UCSD-AML1 (cell line): ENCODE measurements around the gene OR13C4.
"Not testable (repeated sequence)": the region's sequence is repeated elsewhere in the genome, so short reads cannot be mapped to it uniquely, and the experiment has no call there.

ENCODE experiments used
- DNase-seq: peaks from one replicate; lab custom pipeline; 2025; ENCODE audit not compliant: unreplicated experiment; lab: John Stamatoyannopoulos, UW

Gene OR13C4

DNA sequence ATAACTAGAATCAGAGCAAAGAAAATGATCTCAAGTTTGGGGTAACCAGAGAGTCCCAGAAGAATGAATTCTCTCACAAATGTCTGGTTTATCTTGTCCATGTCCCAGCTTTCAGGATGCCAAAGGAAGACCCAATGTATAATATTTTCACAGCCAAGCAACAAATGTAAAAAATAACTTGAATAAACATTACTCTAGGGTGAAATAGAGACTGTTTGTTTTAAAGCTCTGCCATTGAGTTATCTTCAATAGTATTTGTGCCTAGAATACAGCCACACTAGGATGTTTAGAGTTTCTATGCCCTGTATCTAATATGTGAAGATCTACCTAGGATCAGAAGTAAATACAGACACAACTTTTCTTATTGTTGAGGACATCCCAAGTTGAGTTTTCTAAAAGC is at the start of gene OR13C4:
OR13C4 (minus strand) TSS at position 101 of the 400 bp plus-strand sequence; CDS start at position 101, 0 bp downstream.
- DNase-seq: no peak

DNA sequence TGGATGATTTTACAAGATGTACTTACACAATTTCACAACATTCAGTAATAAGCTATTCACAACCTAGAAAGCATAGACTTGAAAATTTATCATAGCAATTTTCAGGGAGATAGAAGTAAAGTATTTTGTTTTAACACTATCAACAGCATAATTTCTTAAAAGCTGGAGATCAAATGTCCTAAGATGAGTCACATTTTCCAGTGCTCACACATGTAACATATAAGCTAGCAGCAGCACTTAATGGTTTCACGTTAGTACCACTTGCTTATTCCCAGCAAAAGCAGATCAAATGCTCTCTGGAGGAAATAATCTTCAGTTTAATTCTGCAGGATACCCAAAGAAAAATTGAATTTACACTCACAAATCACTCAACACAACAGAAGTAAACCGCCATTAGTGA is 48.4 kb upstream of the OR13C4 start:
- DNase-seq: no peak

DNA sequence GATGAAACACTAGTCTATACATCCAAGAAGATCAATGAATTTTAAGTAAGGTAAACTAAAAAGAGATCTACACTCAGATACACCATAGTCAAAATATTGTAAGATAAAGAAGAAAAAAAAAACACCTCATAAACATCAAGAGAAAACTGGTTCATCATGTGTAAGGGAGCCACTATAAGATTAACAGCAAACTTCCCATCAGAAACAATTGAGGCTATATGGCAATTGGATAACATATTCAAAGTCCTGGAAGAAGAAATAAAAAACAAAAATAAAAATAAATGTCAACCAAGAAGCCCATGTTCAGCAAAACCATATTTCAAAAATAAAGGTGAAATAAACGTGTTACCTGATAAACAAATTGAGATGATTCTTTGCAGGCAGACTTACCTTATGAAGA is 45.6 kb upstream of the OR13C4 start:
- no peak for DNase-seq

DNA sequence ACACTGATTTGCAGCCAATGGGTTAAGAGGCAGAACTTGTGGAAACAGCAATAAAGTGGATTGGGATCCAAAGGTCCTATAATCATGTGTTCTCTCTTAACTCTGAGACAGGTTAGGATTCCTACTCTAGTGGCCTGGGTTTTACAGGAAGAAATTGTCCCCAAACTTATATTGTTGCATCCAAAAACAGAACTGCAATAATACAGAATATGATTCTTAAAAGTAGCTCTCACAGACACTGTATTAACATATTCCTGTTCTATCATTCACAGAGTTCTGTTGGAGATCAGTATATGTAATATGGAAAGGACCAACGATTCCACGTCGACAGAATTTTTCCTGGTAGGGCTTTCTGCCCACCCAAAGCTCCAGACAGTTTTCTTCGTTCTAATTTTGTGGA is 41.9 kb upstream of the OR13C4 start, which contains the start of gene OR13C8:
OR13C8 (plus strand) TSS at position 301 of the 400 bp plus-strand sequence; CDS start at position 301, 0 bp downstream.
- no peak for DNase-seq

DNA sequence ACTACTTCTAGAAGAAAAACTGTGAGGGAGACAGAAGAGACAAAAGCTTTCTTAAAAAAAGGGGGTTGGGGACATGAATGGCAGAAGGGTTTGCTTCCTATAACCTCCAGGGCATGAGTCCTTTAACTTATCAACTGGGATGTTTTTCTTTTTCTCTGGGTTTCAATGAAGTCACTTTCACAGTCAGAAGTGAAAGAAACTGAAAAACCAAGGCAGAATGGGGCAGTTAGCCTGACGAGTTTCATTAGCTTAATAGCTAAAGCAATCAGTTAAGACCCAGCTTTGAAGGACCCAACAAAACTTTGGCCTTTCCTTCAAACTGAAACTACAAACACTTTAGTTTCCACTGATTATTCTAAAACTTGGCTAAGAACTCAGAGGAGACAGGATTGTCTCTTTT is 37.3 kb upstream of the OR13C4 start:
- no peak for DNase-seq

DNA sequence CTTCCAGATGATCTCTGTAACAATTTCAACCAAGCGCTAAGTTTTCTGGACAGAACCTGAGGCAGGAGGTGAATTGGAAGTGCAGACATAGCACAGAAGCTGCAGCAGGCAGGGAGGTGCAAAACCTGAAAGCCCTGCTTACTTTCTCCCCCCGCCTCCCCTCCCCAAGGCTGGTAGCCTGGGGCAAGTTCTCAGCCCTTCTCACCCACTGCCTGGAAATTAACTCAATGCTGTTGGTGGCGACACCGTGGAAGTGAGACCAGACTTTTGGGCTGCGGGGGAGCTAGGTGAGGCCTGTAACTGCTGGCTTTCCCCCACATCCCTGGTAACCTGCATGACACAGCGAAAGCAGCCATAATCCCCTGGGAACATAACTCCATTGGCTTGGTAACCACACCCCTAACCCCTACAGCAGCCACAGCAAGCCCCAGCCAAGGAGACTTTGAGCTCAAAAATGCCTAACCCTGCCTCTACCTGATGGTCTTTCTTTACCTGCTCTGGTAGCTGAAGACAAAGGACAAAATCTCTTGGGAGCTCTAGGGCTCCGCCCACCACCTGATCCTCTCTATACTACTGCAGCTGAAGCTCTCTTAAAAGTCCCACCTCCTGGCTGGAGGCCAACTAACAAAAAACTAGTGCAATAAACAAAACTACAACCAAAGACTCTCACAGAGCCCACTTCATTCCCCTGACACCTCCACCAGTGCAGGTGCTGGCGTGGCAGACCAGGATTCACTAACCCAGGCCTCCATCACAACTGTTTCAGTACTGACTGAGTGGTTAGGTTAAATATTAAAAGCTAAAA is 30.0 kb upstream of the OR13C4 start:
- DNase-seq: no peak

DNA sequence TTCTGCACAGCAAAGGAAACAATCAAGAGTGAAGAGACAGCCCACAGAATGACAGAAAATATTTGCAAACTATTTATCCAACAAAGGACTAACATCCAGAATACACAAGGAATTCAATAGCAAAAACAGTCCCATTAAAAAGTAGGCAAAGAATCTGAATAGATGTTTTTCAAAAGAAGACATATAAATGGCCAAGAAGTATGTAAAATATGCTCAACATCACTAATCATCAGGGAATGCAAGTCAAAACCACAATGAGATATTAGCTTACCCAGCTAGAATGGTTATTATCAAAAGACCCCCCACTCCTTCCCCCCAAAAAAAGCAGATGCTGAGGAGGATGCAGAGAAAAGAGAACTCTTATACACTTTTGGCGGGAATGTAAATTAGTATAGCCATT is 28.5 kb upstream of the OR13C4 start:
- DNase-seq: no peak

DNA sequence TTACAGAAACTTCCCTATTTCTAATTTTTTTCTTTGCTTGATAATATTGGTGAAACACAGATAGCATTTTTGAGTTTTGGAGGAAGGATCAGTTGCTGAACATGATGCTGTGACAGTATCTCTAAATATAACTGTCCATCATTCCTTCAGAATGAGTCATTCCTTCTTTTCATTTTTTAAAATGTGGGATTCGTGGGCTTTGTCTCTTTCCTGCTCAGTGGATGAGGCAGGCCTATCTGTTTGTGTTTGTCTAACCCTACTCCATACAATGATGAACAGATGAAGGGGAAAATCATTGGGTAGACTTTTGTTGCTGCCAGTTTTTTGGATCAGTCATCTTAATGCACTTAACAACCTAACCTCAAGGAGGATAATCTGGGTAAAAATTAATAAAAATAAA is 26.3 kb upstream of the OR13C4 start:
- DNase-seq: no peak

DNA sequence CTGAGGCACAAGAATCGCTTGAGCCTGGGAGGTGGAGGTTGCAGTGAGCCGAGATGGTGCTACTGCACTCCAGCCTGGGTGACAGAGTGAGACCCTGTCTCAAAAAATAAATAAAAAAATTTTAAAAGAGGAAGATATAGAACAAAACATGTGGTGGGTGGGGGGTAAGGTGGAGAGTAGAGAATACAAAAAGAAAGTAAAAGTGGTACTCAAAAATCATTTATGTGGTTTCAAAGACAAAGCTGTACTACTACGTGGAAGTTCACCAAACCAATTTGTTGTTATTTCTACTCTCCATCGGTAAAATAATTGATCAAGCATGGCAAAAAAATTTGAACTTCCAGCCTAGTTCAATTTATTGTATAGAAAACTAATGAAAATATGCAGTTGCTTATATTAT is 17.6 kb upstream of the OR13C4 start:
- no peak for DNase-seq

DNA sequence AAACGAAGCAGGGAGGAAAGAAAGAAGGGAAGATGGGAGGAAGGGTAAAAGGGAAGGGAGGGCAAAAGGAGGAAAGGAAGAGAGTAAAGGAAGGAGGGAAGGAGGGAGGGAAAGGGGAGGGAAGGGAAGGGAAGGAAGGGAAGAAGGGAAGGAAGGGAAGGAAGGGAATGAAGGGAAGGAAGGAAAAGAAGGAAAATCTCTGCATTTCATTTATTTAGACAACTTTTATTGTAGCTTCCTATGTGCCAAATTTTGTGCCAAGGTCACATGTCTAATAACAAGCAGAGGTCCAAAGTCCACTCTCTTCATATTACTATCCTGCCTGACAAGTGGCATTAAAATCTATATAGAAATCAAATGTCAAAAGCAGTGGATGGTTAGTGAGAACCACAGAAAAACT is 12.3 kb upstream of the OR13C4 start:
- no peak for DNase-seq

DNA sequence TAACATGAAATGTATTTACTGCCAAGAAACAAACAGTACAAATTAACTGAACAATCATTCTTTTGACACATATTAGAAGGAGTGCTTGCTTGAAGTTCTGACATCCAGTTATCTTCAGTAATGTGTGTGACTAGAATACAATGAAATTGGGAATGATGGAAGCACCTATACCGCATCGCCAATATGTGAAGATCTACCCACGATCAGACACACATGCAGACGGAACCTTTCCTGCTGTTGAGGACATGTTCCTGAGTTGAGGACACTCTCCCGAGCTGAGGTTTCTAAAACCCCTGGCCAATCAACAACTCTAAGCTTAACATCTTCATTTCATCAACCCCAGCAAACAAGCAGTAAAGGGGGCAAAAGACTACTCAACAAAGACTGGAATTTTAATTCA is 9.7 kb upstream of the OR13C4 start, which contains the start of gene OR13C3:
OR13C3 (minus strand) TSS at position 101 of the 400 bp plus-strand sequence. CDS start 133 bp downstream, outside the sequence.
- no peak for DNase-seq

DNA sequence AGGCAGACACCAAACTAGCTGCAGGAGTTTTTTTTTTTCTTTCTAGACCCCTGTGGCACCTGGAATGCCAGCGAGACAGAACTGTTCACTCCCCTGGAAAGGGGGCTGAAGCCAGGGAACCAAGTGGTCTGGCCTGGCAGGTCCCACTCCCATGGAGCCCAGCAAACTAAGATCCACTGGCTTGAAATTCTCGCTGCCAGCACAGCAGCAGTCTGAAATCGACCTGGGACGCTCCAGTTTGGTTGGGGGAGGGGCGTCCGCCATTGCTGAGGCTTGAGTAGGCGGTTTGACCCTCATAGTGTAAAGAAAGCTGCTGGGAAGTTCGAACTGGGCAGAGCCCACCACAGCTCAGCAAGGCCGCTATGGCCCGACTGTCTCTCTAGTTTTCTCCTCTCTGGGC is 6.8 kb downstream of the OR13C4 start:
- not testable (repeated sequence) for DNase-seq

DNA sequence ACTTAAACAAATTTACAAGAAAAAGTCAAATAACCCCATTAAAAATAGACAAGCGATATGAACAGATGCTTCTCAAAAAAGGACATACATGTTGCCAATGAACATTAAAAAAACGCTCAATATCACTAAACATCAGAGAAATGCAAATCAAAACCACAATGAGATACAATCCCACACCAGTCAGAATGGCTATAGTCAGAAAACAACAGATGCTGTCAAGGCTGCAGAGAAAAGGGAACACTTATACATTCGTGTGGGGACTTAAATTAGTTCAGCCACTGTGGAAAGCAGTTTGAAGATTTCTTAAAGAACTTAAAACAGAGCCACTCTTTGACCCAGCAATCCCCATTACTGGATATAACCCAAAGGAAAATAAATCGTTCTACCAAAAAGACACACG is 12.1 kb downstream of the OR13C4 start:
- no peak for DNase-seq

DNA sequence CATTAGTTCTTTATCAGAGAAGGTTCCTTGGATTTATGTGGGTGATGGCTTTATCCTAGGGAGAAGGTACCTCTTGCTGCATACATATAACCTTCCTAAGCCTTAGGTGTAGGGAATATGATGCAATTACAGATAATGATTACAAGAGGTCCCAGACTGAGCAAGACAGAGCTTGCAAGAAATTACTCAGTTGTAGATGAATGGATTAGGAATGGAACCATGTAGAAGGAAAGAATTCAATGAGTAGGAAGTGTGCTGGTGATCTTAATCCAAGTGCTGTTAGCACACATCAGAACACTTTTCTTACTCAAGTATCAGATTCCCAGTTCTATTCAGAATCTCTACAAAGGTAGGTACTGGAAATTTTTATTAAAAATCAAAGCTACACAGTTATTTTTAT is 20.4 kb downstream of the OR13C4 start:
- DNase-seq: no peak

DNA sequence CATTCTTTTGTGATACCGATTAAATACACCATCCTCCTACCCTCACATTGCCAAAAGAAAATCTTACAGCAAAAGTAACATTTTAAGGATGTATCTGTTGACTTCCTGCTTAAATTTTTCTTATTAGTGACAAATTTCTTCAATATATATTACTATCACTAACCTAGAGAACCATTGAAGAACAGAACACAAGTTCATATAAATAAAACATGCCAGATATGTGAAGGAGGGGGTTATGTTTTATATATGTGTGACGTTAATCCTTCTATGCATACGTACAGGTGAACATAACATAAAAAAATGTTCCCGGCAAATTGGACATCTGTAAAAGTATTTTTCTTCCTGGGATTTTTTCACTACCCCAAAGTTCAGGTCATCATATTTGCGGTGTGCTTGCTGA is 23.0 kb downstream of the OR13C4 start, which contains the start of gene OR13F1:
OR13F1 (plus strand) TSS at position 301 of the 400 bp plus-strand sequence; CDS start at position 301, 0 bp downstream.
- no peak for DNase-seq

DNA sequence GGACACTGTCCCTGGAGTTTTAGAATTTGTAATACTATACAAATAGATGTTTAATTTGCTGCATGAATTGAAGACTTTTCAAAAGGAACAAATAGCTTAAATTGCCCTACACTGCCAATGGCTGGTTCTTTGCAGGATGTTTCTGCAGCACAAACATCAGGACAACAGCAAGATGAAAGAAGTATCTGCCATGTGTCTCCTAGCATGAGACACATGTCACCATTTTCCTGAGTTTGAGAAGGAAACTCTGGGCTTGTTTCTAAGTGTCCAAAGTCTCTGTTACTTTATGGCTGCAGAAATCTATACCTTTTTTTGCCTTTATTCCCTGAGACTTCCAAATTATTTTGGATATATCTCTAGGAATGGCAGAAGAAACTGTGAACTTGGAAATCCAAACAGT is 23.6 kb downstream of the OR13C4 start:
- DNase-seq: no peak

DNA sequence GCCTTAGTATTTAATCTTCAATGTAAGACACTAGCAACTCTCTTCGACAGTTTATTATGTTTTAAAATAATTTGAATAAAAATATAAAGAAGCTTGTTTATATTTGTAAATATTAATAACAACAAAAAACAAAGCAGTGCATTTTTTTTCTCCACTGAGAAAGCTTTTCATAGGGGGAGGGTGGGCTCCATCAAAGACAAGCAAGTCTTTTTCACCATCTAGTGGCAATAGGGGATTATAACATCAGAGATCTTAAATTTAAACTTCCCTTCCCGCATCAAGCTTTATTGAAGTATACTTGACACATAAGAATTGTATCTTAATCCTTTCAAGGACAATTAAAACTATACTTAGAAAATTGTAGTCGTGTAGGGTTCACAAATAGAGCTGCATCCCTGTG is 32.2 kb downstream of the OR13C4 start:
- DNase-seq: no peak

DNA sequence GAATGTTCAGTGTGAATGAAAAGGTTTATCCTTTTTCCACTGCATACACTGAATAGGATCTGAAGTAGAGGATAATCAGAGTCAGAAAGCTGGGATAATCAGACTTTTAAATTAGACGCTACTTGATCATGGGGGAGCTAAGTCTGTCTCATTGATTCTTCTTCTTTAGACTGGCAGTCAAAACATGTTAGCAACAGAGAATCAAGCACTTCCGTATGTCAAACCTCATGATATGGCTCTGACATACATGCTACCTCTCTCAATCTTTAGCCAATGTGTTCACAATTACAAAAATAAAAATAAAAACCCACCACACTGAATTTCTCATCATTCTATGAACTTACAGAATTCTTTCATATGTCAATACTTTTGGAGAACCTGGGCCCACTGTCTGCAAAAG is 42.0 kb downstream of the OR13C4 start:
- no peak for DNase-seq

DNA sequence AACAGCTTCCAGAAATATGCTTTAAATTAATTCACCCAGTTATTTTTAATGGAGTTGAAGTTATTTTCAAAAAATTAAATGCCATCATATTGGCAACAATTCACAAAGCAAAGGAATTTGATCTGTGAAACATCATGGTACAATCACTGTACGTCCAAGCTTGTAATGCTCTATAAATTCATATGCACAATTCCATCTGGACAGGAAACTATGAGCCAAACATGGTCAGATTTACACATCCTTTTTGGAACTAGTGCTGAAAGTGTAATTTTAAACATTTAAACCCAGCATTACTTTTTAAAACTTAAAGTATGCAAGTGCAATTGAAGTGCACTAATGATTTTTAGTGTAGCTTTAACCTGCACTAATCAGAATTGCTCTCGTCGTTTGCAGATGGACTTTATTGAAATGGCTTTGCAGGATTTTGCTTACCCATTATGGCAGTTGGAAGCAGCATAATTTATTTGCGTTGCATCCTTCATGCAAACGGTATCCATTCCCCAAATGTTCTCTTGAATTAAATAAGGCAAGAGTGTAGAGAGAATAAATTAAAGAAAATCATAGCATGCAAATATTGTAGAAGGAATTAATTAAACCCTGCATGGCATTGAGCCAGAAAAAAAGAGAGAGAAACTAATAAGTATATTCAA is 44.0 kb downstream of the OR13C4 start:
- no peak for DNase-seq
